ENCODE measurements around the gene SLC26A5.
A peak's percentile ranks its signal among the peaks of the same experiment; 100 is the strongest.
"Not testable (repeated sequence)": the region's sequence is repeated elsewhere in the genome, so short reads cannot be mapped to it uniquely, and the experiment has no call there.

SLC26A5 gene

DNA sequence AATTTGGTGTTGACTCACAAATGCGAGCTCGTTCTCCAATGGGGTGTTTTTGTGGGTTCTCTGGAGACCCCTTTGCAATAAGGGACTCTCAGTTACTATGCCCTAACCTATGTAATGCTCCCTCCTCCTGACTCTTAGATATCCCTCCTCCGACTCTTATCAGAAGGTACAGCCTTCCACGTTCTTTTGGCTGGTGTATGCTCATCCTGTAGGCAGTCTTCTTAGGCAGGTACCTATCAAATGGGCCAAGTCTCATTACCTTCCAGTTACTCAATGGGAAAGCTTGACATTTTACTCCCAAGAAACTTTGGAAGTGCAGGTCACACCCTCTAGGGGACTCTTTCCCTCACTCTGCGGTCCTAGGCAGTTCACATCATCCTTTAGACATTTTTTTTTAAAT is 32.6 kb downstream of the SLC26A5 start:
- Histone ChIP-seq H3K27ac (no peak overlapping the region), H3K4me3 (ENCODE audit: low read depth, low read length) (no peak overlapping the region), H3K9me3 (ENCODE audit: severe bottlenecking) (no peaks in the 10 kb centered on the region), H3K36me3 (no peaks in the 10 kb centered on the region), H3K27me3 (ENCODE audit: insufficient read depth, low read depth, severe bottlenecking) (no peaks in the 10 kb centered on the region)
- TF ChIP-seq, protein P1, sequence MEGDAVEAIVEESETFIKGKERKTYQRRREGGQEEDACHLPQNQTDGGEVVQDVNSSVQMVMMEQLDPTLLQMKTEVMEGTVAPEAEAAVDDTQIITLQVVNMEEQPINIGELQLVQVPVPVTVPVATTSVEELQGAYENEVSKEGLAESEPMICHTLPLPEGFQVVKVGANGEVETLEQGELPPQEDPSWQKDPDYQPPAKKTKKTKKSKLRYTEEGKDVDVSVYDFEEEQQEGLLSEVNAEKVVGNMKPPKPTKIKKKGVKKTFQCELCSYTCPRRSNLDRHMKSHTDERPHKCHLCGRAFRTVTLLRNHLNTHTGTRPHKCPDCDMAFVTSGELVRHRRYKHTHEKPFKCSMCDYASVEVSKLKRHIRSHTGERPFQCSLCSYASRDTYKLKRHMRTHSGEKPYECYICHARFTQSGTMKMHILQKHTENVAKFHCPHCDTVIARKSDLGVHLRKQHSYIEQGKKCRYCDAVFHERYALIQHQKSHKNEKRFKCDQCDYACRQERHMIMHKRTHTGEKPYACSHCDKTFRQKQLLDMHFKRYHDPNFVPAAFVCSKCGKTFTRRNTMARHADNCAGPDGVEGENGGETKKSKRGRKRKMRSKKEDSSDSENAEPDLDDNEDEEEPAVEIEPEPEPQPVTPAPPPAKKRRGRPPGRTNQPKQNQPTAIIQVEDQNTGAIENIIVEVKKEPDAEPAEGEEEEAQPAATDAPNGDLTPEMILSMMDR (IDR thresholded peaks at IDR 0.05; ENCODE audit: low read depth, low read length): no peak
- DNase-seq: no peak

- no peak for DNase-seq
- no peaks in the 10 kb centered on the region for H3K36me3 ChIP-seq
- TF ChIP-seq, protein P1 (IDR thresholded peaks at IDR 0.05; ENCODE audit: low read depth, low read length): no peak
Observed at GRCh38 chr7:103412151-103412550, 33.9 kb downstream of the SLC26A5 start.

GRCh38 chr7:103405789-103406613 is 40.0 kb downstream of the SLC26A5 start:
- H3K9me3 ChIP-seq (ENCODE audit: severe bottlenecking); H3K4me3 ChIP-seq (ENCODE audit: low read depth, low read length); H3K27me3 ChIP-seq (ENCODE audit: insufficient read depth, low read depth, severe bottlenecking); H3K36me3 ChIP-seq; H3K27ac ChIP-seq: not testable (repeated sequence)
- peak; percentile 44 for DNase-seq

More at GRCh38 chr7:103412151-103412550, 33.9 kb downstream of the SLC26A5 start:
- Histone ChIP-seq H3K9me3 (ENCODE audit: severe bottlenecking) (no peaks in the 10 kb centered on the region), H3K4me3 (ENCODE audit: low read depth, low read length) (no peak overlapping the region), H3K27ac (no peak overlapping the region), H3K27me3 (ENCODE audit: insufficient read depth, low read depth, severe bottlenecking) (no peaks in the 10 kb centered on the region)

DNA sequence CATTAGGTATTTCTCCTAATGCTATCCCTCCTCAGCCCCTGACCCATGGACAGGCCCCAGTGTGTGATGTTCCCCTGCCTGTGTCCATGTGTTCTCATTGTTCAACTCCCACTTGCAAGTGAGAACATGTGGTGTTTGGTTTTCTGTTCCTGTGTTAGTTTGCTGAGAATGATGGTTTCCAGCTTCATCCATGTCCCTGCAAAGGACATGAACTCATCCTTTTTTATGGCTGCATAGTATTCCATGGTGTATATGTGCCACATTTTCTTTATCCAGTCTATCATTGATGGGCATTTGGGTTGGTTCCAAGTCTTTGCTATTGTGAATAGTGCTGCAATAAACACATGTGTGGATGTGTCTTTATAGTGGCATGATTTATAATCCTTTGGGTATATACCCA is 46.3 kb downstream of the SLC26A5 start:
- not testable (repeated sequence) for H3K36me3 ChIP-seq, H3K27ac ChIP-seq, DNase-seq

DNA sequence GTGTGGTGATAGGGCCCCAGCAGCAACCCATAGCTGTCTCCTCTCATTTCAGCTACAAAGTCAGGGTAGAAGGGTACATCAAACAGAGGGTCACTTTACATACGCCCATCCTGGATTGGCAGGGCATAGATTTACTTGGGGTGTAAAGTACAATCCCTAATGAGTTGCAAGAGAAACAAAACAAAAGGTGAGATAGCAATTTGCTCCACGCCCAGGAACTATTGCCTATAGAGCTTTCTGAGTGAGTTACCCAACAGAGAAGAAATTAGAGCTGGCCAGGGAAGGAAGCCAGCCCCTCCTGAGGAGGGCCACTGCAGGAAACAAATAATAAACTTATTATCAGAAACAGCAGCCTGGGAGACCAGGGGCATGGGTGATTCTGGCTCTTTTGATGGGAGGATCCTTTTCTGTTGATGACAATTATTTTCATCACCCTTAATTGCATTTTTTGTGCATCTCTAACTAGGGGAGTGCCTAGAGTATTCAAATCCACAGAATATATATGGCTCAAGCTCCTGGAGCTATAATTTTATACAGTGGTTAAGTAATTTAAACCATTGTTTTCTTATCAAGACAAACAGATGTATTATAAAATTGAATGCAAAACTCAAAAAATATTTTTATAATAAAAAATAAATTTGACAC is 47.4 kb downstream of the SLC26A5 start:
- H3K4me3 ChIP-seq (ENCODE audit: low read depth, low read length): no peak overlapping the region
- H3K36me3 ChIP-seq: no peaks in the 10 kb centered on the region
- TF ChIP-seq, protein P1 (IDR thresholded peaks at IDR 0.05; ENCODE audit: low read depth, low read length): no peak
- H3K27ac ChIP-seq: no peak overlapping the region
- no peak for DNase-seq
- H3K9me3 ChIP-seq (ENCODE audit: severe bottlenecking): no peaks in the 10 kb centered on the region
- no peaks in the 10 kb centered on the region for H3K27me3 ChIP-seq (ENCODE audit: insufficient read depth, low read depth, severe bottlenecking)

More for the DNA sequence above, 46.3 kb downstream of the SLC26A5 start:
- not testable (repeated sequence) for H3K4me3 ChIP-seq (ENCODE audit: low read depth, low read length); H3K9me3 ChIP-seq (ENCODE audit: severe bottlenecking); H3K27me3 ChIP-seq (ENCODE audit: insufficient read depth, low read depth, severe bottlenecking)

- TF ChIP-seq, protein P1 (IDR thresholded peaks at IDR 0.05; ENCODE audit: low read depth, low read length): no peak
- H3K27me3 ChIP-seq (ENCODE audit: insufficient read depth, low read depth, severe bottlenecking): no peaks in the 10 kb centered on the region
- no peak for DNase-seq
Observed at GRCh38 chr7:103396471-103396870, 49.5 kb downstream of the SLC26A5 start.

More at GRCh38 chr7:103396471-103396870, 49.5 kb downstream of the SLC26A5 start:
- Histone ChIP-seq H3K36me3 (no peaks in the 10 kb centered on the region), H3K9me3 (ENCODE audit: severe bottlenecking) (no peaks in the 10 kb centered on the region), H3K27ac (no peak overlapping the region), H3K4me3 (ENCODE audit: low read depth, low read length) (no peak overlapping the region)
